WTC11 (cell line): Measurements from ENCODE around the gene TP63.

Experiments used
- ELF4 ChIP-seq: sonication (generic); formaldehyde crosslinking; IDR thresholded peaks from 2 replicates; pipeline ENCODE4 v1.8.1; 2022; ENCODE audit warnings: low read depth, mild to moderate bottlenecking, moderate library complexity, missing genetic modification reagents
- JUN ChIP-seq: sonication (generic); formaldehyde crosslinking; IDR thresholded peaks from 2 replicates; pipeline ENCODE4 v1.8.0; 2023; ENCODE audit warnings: mild to moderate bottlenecking, missing genetic modification reagents
- SP1 ChIP-seq: sonication (generic); formaldehyde crosslinking; conservative IDR thresholded peaks from 2 replicates; pipeline ENCODE4 v1.8.1; 2022; ENCODE audit warnings: missing genetic modification reagents
- TEAD4 ChIP-seq: sonication (generic); formaldehyde crosslinking; IDR thresholded peaks from 2 replicates; pipeline ENCODE4 v1.8.0; 2022; ENCODE audit warnings: mild to moderate bottlenecking, missing genetic modification reagents
- TF ChIP-seq, protein P1 (sequence below): fragments of 200-600 bp; IDR thresholded peaks from 2 replicates; pipeline ENCODE4 v1.8.0; 2022; ENCODE audit warnings: antibody characterized with exemption
- TF ChIP-seq, protein P2 (sequence below): sonication (generic); formaldehyde crosslinking; IDR thresholded peaks from 2 replicates; pipeline ENCODE4 v1.8.1; 2023; ENCODE audit warnings: mild to moderate bottlenecking, missing genetic modification reagents, borderline replicate concordance
- TF ChIP-seq, protein P3 (sequence below): sonication (generic); formaldehyde crosslinking; IDR thresholded peaks from 2 replicates; pipeline ENCODE4 v1.8.1; 2023; ENCODE audit warnings: mild to moderate bottlenecking, moderate library complexity, missing genetic modification reagents

DNA sequence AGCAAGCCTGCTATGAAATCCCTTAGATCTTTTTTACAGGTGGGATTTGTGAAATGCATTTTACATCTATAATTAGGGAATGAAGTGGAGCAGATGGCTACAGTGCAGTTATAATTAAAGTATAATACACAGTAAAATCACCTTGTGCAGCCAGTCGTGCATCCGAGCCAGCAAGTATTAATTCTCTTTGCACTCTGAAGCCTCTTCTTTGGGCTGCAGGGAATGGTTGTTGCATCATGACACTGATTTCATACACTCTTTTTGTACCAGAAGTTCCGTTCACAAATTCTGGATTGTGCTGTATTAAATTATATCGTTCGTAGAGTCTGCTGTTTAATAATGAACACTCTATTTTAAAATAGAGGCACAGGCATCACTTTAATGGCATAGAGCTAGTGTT, 28.7 kb upstream of the TP63 start:
- TF ChIP-seq, protein P1, sequence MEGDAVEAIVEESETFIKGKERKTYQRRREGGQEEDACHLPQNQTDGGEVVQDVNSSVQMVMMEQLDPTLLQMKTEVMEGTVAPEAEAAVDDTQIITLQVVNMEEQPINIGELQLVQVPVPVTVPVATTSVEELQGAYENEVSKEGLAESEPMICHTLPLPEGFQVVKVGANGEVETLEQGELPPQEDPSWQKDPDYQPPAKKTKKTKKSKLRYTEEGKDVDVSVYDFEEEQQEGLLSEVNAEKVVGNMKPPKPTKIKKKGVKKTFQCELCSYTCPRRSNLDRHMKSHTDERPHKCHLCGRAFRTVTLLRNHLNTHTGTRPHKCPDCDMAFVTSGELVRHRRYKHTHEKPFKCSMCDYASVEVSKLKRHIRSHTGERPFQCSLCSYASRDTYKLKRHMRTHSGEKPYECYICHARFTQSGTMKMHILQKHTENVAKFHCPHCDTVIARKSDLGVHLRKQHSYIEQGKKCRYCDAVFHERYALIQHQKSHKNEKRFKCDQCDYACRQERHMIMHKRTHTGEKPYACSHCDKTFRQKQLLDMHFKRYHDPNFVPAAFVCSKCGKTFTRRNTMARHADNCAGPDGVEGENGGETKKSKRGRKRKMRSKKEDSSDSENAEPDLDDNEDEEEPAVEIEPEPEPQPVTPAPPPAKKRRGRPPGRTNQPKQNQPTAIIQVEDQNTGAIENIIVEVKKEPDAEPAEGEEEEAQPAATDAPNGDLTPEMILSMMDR: no peak
- TF ChIP-seq JUN (CRISPR knock-in tag): no peak
- TF ChIP-seq, protein P2, sequence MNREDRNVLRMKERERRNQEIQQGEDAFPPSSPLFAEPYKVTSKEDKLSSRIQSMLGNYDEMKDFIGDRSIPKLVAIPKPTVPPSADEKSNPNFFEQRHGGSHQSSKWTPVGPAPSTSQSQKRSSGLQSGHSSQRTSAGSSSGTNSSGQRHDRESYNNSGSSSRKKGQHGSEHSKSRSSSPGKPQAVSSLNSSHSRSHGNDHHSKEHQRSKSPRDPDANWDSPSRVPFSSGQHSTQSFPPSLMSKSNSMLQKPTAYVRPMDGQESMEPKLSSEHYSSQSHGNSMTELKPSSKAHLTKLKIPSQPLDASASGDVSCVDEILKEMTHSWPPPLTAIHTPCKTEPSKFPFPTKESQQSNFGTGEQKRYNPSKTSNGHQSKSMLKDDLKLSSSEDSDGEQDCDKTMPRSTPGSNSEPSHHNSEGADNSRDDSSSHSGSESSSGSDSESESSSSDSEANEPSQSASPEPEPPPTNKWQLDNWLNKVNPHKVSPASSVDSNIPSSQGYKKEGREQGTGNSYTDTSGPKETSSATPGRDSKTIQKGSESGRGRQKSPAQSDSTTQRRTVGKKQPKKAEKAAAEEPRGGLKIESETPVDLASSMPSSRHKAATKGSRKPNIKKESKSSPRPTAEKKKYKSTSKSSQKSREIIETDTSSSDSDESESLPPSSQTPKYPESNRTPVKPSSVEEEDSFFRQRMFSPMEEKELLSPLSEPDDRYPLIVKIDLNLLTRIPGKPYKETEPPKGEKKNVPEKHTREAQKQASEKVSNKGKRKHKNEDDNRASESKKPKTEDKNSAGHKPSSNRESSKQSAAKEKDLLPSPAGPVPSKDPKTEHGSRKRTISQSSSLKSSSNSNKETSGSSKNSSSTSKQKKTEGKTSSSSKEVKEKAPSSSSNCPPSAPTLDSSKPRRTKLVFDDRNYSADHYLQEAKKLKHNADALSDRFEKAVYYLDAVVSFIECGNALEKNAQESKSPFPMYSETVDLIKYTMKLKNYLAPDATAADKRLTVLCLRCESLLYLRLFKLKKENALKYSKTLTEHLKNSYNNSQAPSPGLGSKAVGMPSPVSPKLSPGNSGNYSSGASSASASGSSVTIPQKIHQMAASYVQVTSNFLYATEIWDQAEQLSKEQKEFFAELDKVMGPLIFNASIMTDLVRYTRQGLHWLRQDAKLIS: no peak
- TF ChIP-seq TEAD4 (CRISPR knock-in tag): no peak
- TF ChIP-seq, protein P3, sequence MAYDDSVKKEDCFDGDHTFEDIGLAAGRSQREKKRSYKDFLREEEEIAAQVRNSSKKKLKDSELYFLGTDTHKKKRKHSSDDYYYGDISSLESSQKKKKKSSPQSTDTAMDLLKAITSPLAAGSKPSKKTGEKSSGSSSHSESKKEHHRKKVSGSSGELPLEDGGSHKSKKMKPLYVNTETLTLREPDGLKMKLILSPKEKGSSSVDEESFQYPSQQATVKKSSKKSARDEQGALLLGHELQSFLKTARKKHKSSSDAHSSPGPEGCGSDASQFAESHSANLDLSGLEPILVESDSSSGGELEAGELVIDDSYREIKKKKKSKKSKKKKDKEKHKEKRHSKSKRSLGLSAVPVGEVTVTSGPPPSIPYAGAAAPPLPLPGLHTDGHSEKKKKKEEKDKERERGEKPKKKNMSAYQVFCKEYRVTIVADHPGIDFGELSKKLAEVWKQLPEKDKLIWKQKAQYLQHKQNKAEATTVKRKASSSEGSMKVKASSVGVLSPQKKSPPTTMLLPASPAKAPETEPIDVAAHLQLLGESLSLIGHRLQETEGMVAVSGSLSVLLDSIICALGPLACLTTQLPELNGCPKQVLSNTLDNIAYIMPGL (CRISPR knock-in tag): no peak
- no peak for TF ChIP-seq ELF4 (CRISPR knock-in tag)
- no peak for TF ChIP-seq SP1 (CRISPR knock-in tag)
